ENCODE data around the gene RTKN2. TPM values are rescaled to one million over a fixed set of nuclear protein-coding genes. Genes with fewer than 3 reads are reported as not detected.

RTKN2 gene
- polyA plus RNA-seq, 1 donor: 3.6 TPM

GRCh38 chr10:62217683-62218082 lies 51.0 kb downstream of the RTKN2 start:
- DNase-seq: no peak

- no peak for DNase-seq
Observed at GRCh38 chr10:62214364-62214874, 54.2 kb downstream of the RTKN2 start.

- no peak for DNase-seq
Observed at GRCh38 chr10:62205750-62206399, 62.8 kb downstream of the RTKN2 start.

- DNase-seq: no peak
Observed at GRCh38 chr10:62199584-62199983, 69.1 kb downstream of the RTKN2 start.

- DNase-seq: no peak
Observed at GRCh38 chr10:62196528-62196927, 72.1 kb downstream of the RTKN2 start.

- no peak for DNase-seq
Observed at GRCh38 chr10:62195675-62195926, 73.0 kb downstream of the RTKN2 start.

GRCh38 chr10:62194924-62195674 lies 73.5 kb downstream of the RTKN2 start:
- DNase-seq: no peak

- no peak for DNase-seq
Observed at GRCh38 chr10:62193479-62193878, 75.2 kb downstream of the RTKN2 start.

GRCh38 chr10:62189131-62189530 lies 79.5 kb downstream of the RTKN2 start:
- no peak for DNase-seq

- no peak for DNase-seq
Observed at GRCh38 chr10:62188021-62188616, 80.5 kb downstream of the RTKN2 start.

GRCh38 chr10:62186999-62187675 lies 81.5 kb downstream of the RTKN2 start:
- DNase-seq: no peak

- DNase-seq: no peak
Observed at GRCh38 chr10:62185919-62186692, 82.5 kb downstream of the RTKN2 start.

GRCh38 chr10:62183857-62184795 lies 84.5 kb downstream of the RTKN2 start:
- DNase-seq: no peak

- no peak for DNase-seq
Observed at GRCh38 chr10:62183442-62183841, 85.2 kb downstream of the RTKN2 start.

GRCh38 chr10:62182595-62182994 lies 86.0 kb downstream of the RTKN2 start:
- DNase-seq: no peak

GRCh38 chr10:62182171-62182570 lies 86.5 kb downstream of the RTKN2 start:
- no peak for DNase-seq

GRCh38 chr10:62180677-62181076 lies 88.0 kb downstream of the RTKN2 start:
- DNase-seq: no peak

- DNase-seq: no peak
Observed at GRCh38 chr10:62178568-62178967, 90.1 kb downstream of the RTKN2 start.

GRCh38 chr10:62177111-62177510 lies 91.5 kb downstream of the RTKN2 start:
- no peak for DNase-seq

- no peak for DNase-seq
Observed at GRCh38 chr10:62175251-62175650, 93.4 kb downstream of the RTKN2 start.

GRCh38 chr10:62172465-62172864 lies 96.2 kb downstream of the RTKN2 start:
- DNase-seq: no peak
